CD4-positive, alpha-beta T cell treated with Interferon alpha-2 for 1 hour (primary cell): Measurements from ENCODE around the gene CKM.
A peak's percentile ranks its signal among the peaks of the same experiment; 100 is the strongest.

Experiments used
- DNase-seq, 2 donors: peaks; one replicate each; pipeline ENCODE4 v3.0.0-alpha.2; 2020 to 2022

Gene CKM

DNA sequence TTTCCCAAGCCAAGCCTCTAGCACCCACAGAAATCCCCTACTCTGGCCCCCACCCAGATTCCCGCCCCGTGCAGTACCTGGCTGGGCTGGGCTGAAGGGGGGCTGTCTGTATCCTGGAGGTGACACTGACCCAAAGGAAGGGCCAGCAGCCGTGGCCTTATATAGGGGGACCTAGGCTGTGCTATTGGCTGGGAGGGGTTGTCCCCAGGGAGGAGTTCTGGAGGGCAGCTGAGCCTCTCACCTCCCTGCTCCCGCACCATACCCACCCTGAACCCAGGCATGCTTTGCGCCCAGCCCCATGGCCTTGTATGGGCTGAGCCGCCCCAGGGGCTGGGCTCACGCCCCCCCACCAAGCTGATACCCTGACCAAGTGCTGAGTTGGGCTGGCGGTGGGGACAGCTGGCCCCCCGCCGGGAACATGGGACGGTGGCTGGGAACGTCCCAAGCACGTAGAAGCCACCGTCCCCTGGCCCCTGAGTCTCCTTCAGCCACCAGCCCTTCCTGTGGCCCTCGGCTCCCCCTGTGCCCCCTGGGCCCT, at the start of gene CKM:
Gene CKM, minus strand, starts transcription at position 132 of the 538 bp plus-strand sequence. CDS start 3,162 bp downstream, outside the sequence.
- DNase-seq = no peak

- peak; percentile 98 to 100 for DNase-seq
Observed at GRCh38 chr19:45370410-45371204, 47.9 kb upstream of the CKM start, which contains the start of gene ERCC2. Gene ERCC2, minus strand, starts transcription at chr19:45370573. Its CDS starts 33 bp downstream, at chr19:45370540.

- DNase-seq = no peak
Observed at GRCh38 chr19:45368737-45369340, 46.2 kb upstream of the CKM start.

DNA sequence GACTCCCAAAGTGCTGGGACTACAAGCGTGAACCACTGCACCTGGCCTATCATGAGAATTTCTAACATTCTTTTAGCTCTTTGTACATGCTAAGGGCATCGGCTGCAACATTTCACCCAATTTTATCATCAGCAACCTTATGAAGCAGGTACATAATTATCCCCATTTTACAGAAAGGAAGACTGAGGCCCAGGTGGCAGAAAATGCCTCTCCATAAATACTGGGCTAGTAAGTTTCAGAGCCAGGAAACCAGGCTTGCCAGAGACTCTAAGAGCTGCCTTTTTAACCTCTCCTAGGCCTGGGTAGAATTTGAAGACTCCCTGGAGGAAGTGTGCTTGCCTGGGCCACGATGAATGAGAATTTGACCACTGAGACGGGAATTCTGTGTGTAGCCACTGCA, 45.5 kb upstream of the CKM start:
- no peak for DNase-seq

DNA sequence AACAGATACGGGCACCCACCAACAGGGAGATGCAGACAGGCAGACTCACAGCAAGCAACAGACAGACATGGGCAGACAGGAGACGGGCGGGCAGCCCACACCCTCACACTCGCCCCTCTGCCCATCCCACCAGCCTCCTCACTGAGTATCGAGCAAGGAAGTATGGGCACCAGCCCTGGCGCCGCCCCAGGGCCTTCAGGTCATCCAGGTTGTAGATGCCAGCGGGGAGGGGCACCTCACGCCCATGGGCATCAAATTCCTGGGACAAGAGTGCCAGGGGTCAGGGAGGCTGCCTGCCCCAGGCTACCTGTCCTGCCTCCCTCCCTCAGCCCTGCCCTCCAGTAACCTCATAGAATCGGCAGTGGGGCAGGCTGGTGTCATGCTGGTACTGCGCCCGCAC, 42.0 kb upstream of the CKM start:
- DNase-seq = no peak

GRCh38 chr19:45363861-45364459, 41.3 kb upstream of the CKM start:
- DNase-seq = no peak

DNA sequence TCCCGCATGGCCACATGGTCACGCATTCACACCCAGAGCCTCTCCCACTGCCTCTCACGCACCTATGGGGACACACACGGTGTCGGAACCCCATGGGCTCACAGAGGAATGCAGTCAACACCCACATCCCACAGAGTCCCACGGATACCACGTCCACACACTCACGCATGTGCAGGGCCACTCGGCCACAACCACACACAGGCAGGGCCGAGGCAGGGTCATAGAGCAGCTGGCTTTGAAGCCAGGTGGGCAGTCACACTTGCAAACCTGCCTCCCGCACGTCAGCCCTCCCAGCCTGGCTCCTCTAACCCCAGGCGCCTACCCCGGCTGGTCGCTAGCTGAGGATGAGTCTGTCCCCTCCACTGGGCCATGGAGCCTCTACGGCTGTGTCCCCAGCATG, 39.6 kb upstream of the CKM start:
- no peak for DNase-seq

DNA sequence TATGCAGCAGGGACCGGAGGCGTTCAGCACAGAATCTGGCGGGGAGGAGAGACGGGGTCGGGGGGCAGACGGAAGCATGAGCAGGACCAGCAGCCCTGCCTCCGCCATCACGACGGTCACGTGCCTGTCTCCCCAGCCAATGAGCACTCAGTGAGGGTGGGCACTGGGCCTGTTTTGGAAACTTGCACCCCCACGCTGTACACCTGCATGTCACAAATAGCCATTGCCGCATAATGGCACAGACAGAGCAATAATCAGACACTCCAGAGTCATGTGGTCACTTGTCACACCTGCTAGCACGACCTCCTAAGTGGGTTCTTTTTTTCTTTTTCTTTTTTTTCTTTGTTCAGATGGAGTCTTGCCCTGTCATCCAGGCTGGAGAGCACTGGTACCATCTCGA, 38.9 kb upstream of the CKM start:
- no peak for DNase-seq

DNA sequence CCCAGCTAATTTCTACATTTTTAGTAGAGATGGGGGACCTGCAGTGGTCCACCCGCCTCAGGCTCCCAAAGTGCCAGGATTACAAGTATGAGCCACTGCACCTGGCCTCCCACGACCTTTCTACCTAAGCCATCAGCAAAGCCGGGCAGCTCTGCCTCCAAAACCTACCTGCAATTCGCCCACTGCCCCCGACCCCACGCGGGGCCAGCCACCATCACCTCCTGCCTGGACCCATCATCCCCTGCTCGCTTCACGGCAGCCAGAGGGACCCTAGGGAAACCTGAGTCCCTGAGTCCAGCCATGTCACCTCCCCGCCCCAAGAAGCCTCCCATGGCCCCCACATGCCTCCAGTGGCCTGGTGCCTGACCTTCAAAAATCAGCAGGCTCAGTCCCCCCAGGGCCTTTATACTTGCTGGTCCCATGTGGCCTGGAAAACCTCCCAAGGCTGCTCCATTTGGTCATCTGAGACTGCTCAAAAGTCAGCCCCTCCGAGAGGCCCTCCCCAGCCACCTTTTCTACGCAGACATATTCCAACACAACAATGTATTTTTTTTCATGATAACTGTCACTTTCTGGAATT, 35.6 kb upstream of the CKM start:
- no peak for DNase-seq

GRCh38 chr19:45357445-45357783, 34.7 kb upstream of the CKM start:
- no peak for DNase-seq

DNA sequence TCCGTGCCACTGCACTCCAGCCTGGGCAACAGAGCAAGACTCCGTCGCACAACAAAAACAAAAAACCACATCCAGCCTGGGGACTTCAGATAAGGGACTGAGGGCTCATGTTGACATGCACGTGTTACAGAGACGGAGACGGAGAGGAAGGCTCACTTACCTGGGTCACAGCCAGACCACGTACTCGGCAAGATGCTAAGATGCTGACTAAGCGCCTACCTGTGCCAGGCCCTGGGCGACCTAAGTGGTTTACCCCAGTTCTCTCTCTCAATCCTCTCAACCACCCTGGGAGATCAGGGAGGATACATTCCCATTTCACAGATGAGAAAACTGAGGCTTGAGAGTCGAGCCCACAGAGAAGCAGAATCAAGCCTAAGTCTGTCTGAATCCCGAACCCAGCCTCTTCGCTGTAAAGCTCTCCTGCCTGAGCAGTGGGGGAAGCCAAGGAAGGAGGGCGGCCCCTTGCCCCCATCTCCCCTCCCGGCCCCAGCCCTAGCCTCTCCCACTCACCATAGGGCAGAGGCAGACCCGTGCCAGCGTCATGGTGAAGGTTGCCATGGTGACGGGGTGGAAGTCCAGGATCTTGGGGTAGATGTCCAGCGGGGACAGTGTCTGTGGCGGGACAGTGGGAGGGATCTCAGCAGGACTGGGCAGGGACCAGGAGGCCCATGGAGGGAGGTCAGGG, 34.2 kb upstream of the CKM start:
- no peak for DNase-seq

- DNase-seq = no peak
Observed at GRCh38 chr19:45355910-45356309, 33.2 kb upstream of the CKM start.

DNA sequence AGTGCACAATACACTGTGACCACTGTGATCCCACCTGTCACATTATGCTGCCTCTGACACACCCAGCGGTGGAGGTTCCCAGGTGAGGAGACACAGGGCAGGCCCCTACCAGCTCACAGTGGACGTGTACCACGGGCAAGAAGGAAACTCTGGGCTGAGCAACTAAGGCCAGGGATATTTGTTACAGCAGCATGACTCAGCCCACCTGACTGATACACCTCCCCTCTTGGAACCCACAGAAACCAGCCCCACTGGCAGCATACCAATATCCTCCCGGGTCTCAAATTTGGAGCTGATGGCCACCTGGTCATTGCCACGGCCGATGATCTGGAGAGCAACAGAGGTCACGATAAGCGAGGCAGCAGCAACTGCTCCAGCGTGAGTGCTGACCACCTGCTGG, 32.7 kb upstream of the CKM start:
- DNase-seq = no peak

DNA sequence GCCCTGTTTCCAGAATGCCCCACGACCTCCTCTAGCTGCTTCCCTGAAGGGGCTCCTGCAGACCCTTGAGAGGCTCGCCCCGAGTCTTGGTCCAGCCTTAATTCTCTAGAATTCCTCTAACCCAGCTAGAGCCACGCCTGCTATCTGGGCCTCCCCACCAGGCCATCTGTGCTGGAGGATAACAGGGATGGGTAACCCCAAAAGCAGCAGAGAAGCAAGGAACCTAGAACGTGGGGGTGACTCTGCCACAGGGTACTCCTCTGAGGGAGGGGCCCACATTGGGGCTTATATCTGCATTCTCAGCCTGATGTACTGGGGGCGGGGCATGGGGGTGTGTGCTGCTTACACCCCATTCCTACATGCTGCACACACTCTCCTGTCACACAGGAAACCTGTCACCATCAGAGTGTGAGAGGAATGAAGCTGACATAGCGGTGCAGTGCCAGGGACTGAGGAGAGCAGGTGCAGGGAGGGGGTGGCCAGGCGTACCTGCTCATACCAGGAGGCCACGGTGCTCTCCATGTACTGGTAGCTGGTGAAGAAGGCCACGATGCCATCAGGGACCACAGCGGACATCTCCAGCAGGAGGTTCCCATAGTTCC, 31.7 kb upstream of the CKM start:
- DNase-seq = no peak

DNA sequence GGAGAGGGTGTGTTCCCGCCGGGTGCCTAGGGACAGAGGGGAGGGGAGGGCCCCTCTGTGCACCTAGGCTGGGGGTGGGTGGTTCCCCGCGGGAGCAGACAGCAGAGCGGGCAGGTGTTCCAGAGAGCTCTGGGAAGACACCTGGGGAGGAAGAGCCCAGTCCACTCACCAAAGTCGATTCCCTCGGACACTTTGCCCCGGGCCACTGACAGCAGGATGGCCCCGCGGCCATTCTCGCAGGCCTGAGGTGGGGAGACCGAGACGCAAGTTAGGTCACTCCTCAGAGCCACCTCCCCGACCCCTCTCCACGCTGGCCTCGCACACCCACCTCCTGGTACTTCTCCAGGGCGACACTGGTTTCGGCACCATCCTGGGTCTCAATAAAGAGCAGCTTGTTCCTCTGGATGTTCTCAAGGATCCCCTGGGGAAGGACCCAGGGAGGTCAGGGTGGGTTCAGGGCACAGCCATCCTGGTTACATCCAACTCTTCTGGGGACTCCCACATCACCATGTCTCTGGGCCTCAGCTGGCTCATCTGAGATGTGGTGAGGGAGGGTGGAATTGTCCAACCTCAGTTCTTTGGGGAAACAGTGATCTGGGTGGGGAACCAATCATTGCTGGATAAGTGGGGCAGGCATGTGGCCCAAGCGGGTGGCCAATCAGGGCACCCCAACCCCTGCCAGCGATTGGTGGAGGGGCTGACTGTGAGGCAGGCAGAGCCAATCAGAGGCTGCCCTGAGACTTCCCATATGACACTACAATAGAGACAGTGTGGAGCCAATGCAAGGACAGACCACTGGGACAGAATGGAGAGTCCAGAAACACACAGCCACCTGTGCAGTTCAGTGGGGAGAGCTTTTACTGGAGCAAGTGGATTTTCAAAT, 30.5 kb upstream of the CKM start:
- no peak for DNase-seq

- no peak for DNase-seq
Observed at GRCh38 chr19:45352471-45352870, 29.8 kb upstream of the CKM start.

- no peak for DNase-seq
Observed at GRCh38 chr19:45352062-45352461, 29.4 kb upstream of the CKM start.

DNA sequence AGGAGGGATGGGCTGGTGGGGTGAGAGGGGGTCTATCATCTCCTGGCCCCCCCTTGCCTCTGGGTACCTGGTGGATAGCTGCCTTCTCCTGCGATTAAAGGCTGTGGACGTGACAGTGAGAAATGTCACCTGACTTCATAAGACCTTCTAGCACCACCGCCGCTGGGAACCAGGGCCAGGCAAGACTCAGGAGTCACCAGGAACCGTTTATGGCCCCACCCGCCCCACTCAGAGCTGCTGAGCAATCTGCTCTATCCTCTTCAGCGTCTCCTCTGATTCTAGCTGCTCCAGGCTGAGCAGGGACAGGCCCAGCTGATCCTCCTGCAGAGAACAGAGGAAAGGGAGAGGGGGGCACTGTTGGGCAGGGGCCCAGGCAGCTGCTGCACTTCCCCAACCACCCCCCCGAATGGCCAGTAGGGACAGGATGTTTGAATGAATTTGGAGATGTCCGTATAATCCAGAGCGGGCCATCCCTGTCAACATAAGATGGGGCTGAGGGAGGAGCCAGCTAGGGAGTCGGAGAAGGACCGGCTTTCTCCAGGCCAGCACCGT, 28.8 kb upstream of the CKM start:
- DNase-seq = no peak

DNA sequence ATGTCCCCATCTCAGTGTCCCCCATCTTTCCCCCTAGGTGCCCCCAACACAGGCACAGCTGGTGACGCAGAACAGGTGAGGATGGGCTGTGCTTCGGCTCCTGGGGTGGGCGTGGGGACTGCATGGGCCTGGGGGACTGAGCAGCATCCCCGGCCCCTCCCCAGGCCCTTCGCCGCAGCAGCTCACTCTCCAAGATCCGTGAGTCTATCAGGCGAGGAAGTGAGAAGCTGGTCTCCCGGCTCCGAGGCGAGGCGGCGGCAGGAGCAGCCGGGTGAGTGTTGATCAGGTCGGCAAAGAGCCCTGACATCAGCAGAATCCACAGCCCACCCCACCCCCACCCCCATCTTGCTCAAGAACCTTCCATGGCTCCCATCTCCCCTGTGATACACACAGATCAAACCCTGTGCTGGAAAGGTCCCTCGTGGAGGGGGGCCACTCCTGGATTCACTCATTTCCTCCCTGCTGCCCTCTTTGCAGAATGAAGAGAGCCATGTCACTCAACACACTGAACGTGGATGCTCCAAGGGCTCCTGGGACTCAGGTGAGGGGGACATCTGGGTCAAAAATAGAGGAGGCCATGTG, 27.9 kb upstream of the CKM start:
- DNase-seq = no peak

DNA sequence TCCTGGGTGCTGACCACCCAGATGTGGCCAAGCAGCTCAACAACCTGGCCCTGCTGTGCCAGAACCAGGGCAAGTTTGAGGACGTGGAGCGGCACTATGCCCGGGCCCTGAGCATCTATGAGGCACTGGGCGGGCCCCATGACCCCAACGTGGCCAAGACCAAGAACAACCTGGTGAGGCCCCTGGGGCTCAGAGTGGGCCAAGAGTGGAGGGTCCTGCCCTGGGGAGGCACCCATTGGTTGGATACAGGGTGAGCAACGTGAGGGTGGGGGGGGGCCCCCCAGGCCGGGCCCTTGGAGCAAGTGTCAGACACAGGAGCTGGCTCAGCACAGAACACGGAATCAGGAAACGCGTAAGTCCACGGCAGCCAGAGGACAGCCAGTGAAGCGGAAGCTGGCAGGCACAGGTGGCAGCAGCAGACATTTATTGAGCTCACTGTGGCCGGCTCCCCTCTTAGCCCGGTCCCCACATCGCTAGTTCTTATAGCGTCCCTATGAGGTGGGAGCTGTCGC, 26.8 kb upstream of the CKM start:
- DNase-seq = no peak

GRCh38 chr19:45349126-45349415, 26.4 kb upstream of the CKM start:
- DNase-seq = no peak
